ENCODE results near the gene KBTBD4. TPM values are rescaled to one million over a fixed set of nuclear protein-coding genes. Genes with fewer than 3 reads are reported as not detected.

Gene KBTBD4
- total RNA-seq, 1 experiment from 2014 or later, result 15.9 TPM

DNA sequence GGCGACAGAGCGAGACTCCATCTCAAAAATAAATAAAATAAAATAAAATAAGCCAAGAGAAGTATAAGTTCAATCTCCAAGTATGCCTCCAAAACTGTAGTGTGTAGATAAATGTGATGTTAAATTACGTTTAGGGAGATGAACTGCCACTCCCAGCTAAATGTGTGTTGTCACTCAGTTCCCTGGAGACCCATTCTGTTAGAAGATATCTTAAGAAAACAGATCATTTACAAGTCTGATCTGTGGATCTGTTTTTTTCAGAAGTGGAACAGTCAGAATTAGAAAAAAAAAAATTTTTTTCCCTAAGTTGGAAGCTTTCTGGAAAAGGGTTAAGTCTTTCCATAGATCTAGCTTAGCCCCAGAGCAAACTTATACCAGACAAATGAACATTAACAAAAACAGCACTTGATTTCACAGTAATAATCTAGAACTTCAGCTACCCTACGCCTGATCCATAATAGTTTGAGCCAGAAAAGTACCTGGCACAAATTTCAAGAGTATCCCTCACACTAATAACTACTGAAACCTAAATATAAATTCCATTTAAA is 44.0 kb downstream of the KBTBD4 start:
- H2AK5ac ChIP-seq (ENCODE audit: insufficient read length, low read length), result no peak overlapping the region
- no peaks in the 10 kb centered on the region for H3K79me1 ChIP-seq (ENCODE audit: insufficient read depth, low read depth, low read length, poor library complexity, severe bottlenecking)
- WGBS (ENCODE audit: extremely low coverage, insufficient read length, low lambda C conversion rate), result no CpG with 5 or more reads among the region's 4 CpGs
- Mint-ChIP-seq H3K27ac (peak overlapping the region in 2 of 3 experiments; percentile 53 to 67; a peak in 2 of 7 replicates), H3K36me3 (ENCODE audit: insufficient read depth in 1 of 3, low read depth in 3 of 3) (peaks cover 3 to 17% (median 4%) of the 10 kb centered on the region in 3 experiments; a peak in 6 of 7 replicates), H3K4me3 (no peak overlapping the region), H3K27me3 (ENCODE audit: low read depth) (no peaks in the 10 kb centered on the region; the same call in 1 of the 2 replicates), H3K4me1 (peaks cover 25 to 26% of the 10 kb centered on the region in 2 experiments), H3K9me3 (no peaks in the 10 kb centered on the region)
- no peak overlapping the region for H3K14ac ChIP-seq (ENCODE audit: insufficient read depth, low read length)
- TF ChIP-seq, protein P1, sequence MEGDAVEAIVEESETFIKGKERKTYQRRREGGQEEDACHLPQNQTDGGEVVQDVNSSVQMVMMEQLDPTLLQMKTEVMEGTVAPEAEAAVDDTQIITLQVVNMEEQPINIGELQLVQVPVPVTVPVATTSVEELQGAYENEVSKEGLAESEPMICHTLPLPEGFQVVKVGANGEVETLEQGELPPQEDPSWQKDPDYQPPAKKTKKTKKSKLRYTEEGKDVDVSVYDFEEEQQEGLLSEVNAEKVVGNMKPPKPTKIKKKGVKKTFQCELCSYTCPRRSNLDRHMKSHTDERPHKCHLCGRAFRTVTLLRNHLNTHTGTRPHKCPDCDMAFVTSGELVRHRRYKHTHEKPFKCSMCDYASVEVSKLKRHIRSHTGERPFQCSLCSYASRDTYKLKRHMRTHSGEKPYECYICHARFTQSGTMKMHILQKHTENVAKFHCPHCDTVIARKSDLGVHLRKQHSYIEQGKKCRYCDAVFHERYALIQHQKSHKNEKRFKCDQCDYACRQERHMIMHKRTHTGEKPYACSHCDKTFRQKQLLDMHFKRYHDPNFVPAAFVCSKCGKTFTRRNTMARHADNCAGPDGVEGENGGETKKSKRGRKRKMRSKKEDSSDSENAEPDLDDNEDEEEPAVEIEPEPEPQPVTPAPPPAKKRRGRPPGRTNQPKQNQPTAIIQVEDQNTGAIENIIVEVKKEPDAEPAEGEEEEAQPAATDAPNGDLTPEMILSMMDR (conservative IDR thresholded peaks at IDR 0.05), result no peak
- H3K79me2 ChIP-seq (ENCODE audit: insufficient read depth, low read length), result peaks cover 63% of the 10 kb centered on the region; the same call in 1 of the 2 replicates
- H2BK120ac ChIP-seq (ENCODE audit: low read depth, low read length, poor library complexity, severe bottlenecking), result no peak overlapping the region
- H4K91ac ChIP-seq (ENCODE audit: insufficient read length, low read depth, low read length), result no peak overlapping the region
- H3K4me1 ChIP-seq (ENCODE audit: insufficient read depth, low read length), result peaks cover 3% of the 10 kb centered on the region; the same call in 1 of the 2 replicates
- no peak overlapping the region for H3K27ac ChIP-seq (ENCODE audit: insufficient read length, low read depth, low read length)
- H2BK5ac ChIP-seq (ENCODE audit: insufficient read length, low read length), result no peak overlapping the region
- H2BK15ac ChIP-seq (ENCODE audit: low read depth, low read length), result no peak overlapping the region
- H3K56ac ChIP-seq (ENCODE audit: insufficient read length, low read depth, low read length), result no peak overlapping the region
- H3K23me2 ChIP-seq (ENCODE audit: insufficient read length, low read depth, low read length, poor library complexity, severe bottlenecking), result no peaks in the 10 kb centered on the region
- no peak overlapping the region for H3K18ac ChIP-seq (ENCODE audit: insufficient read length, low read depth, low read length)
- no peaks in the 10 kb centered on the region for H3K9me3 ChIP-seq (ENCODE audit: control insufficient read depth, low read depth, low read length)
- no peak overlapping the region for H2BK12ac ChIP-seq (ENCODE audit: insufficient read length, low read depth, low read length)
- H3K27me3 ChIP-seq (ENCODE audit: insufficient read depth, low read length), result no peaks in the 10 kb centered on the region
- no peak overlapping the region for H2AFZ ChIP-seq (ENCODE audit: low read length)
- H3K23ac ChIP-seq (ENCODE audit: insufficient read length, low read depth, low read length), result no peak overlapping the region
- no peak for DNase-seq
- no peak overlapping the region for H3K9ac ChIP-seq (ENCODE audit: extremely low read depth, insufficient read length, low read length)
- no peak overlapping the region for H3T11ph ChIP-seq (ENCODE audit: low read length)
- H3K4ac ChIP-seq (ENCODE audit: low read depth, low read length), result no peak overlapping the region
- no peak overlapping the region for H4K5ac ChIP-seq (ENCODE audit: insufficient read length, low read depth, low read length)
- no peaks in the 10 kb centered on the region for H4K20me1 ChIP-seq (ENCODE audit: control insufficient read depth, insufficient read depth, insufficient read length)
- no peak overlapping the region for H4K8ac ChIP-seq (replicated peaks; ENCODE audit: insufficient read length, low read depth, low read length)
- no peak overlapping the region for H2BK20ac ChIP-seq (ENCODE audit: low read depth, low read length, poor library complexity, severe bottlenecking)
- no peak overlapping the region for H3K4me2 ChIP-seq (ENCODE audit: insufficient read depth, insufficient read length, low read length)
